HL-60 (cell line): ENCODE data around the gene RPS6KA6.

Experiments
- CTCF ChIP-seq: IDR thresholded peaks from one replicate; pipeline ENCODE4 v1.5.1; 2011; ENCODE audit warnings: low read length, control low read depth, inconsistent platforms; ENCODE audit not compliant: insufficient read depth
- GABPA ChIP-seq: IDR thresholded peaks from 2 replicates; pipeline ENCODE4 v1.6.1; 2012; ENCODE audit warnings: low read depth
- POLR2AphosphoS5 ChIP-seq: IDR thresholded peaks from 2 replicates; pipeline ENCODE4 v1.6.1; 2012; ENCODE audit warnings: low read depth
- REST ChIP-seq: IDR thresholded peaks from 2 replicates; pipeline ENCODE4 v1.6.1; 2012; ENCODE audit warnings: low read depth; ENCODE audit not compliant: insufficient replicate concordance
- SPI1 ChIP-seq: IDR thresholded peaks from 2 replicates; pipeline ENCODE4 v1.6.1; 2012; ENCODE audit warnings: low read depth, mild to moderate bottlenecking, borderline replicate concordance

GRCh38 chrX:84187533-84188319 lies at the start of gene RPS6KA6:
- TF ChIP-seq CTCF (no peak), POLR2AphosphoS5 (no peak), REST (no peak), GABPA (no peak), SPI1 (no peak)
